GM23338 (cell line): ENCODE results near the gene LAMA4. TPM values are rescaled to one million over a fixed set of nuclear protein-coding genes. Genes with fewer than 3 reads are reported as not detected.

ENCODE experiments used
- ATAC-seq: fragments of 200-7000 bp; cut with Tn5 transposase; 3 replicates; pipeline ENCODE4 v1.9.1; 2020
- DNase-seq: peaks from one replicate; pipeline ENCODE4 v3.0.0-alpha.2; 2015; ENCODE audit warnings: low spot score
- H2AFZ ChIP-seq: fragments of 200-600 bp; sonication (generic); 2 replicates; pipeline ENCODE4 v1.8.0; 2016; ENCODE audit warnings: antibody characterized with exemption, mild to moderate bottlenecking, moderate library complexity
- H3F3A ChIP-seq: fragments of 200-600 bp; sonication (generic); replicated peaks from 2 replicates; pipeline ENCODE4 v1.8.0; 2017; ENCODE audit warnings: antibody characterized with exemption, mixed run types, low read depth
- H3K27ac ChIP-seq: fragments of 200-600 bp; sonication (generic); 2 replicates; pipeline ENCODE4 v1.6.1; 2016; ENCODE audit warnings: low read depth
- H3K27me3 ChIP-seq: fragments of 200-600 bp; sonication (generic); 2 replicates; pipeline ENCODE4 v1.8.0; 2016; ENCODE audit warnings: mild to moderate bottlenecking, mixed run types, moderate library complexity; ENCODE audit not compliant: insufficient read depth
- H3K36me3 ChIP-seq: fragments of 200-600 bp; sonication (generic); 2 replicates; pipeline ENCODE4 v1.8.0; 2016; ENCODE audit warnings: mild to moderate bottlenecking; ENCODE audit not compliant: insufficient read depth
- H3K4me1 ChIP-seq: fragments of 200-600 bp; sonication (generic); 2 replicates; pipeline ENCODE4 v1.8.0; 2016; ENCODE audit warnings: mild to moderate bottlenecking, moderate library complexity; ENCODE audit not compliant: insufficient read depth
- H3K4me2 ChIP-seq: fragments of 200-600 bp; sonication (generic); 2 replicates; pipeline ENCODE4 v1.7.1; 2017; ENCODE audit warnings: mixed run types
- H3K4me3 ChIP-seq: fragments of 200-600 bp; sonication (generic); 2 replicates; pipeline ENCODE4 v1.6.1; 2016; ENCODE audit warnings: mixed run types
- H3K79me2 ChIP-seq: fragments of 200-600 bp; sonication (generic); replicated peaks from 2 replicates; pipeline ENCODE4 v1.8.0; 2017; ENCODE audit warnings: mild to moderate bottlenecking; ENCODE audit not compliant: insufficient read depth
- H3K9me2 ChIP-seq: fragments of 200-600 bp; sonication (generic); 2 replicates; pipeline ENCODE4 v1.8.0; 2017; ENCODE audit not compliant: insufficient read depth
- H4K20me1 ChIP-seq: fragments of 200-600 bp; sonication (generic); replicated peaks from 2 replicates; pipeline ENCODE4 v1.8.0; 2017; ENCODE audit warnings: mild to moderate bottlenecking; ENCODE audit not compliant: insufficient read depth
- H3K27ac Mint-ChIP-seq: 2 replicates; pipeline ENCODE4 v1.8.0; 2020; ENCODE audit warnings: inconsistent platforms, mild to moderate bottlenecking, moderate library complexity, mixed read lengths
- H3K27me3 Mint-ChIP-seq: 3 replicates; pipeline ENCODE4 v1.8.0; 2022; ENCODE audit warnings: low read depth, mild to moderate bottlenecking, moderate library complexity, mixed read lengths, inconsistent platforms; ENCODE audit not compliant: insufficient read depth, poor library complexity
- H3K36me3 Mint-ChIP-seq: 3 replicates; pipeline ENCODE4 v1.8.0; 2021; ENCODE audit warnings: low read depth, mild to moderate bottlenecking, inconsistent platforms, moderate library complexity, mixed read lengths
- H3K4me1 Mint-ChIP-seq: 3 replicates; pipeline ENCODE4 v1.8.0; 2020; ENCODE audit warnings: mild to moderate bottlenecking, inconsistent platforms, mixed read lengths
- H3K4me3 Mint-ChIP-seq: 3 replicates; pipeline ENCODE4 v1.8.0; 2021; ENCODE audit warnings: moderate library complexity, mild to moderate bottlenecking, inconsistent platforms, mixed read lengths
- H3K9me3 Mint-ChIP-seq: 3 replicates; pipeline ENCODE4 v1.8.0; 2020; ENCODE audit warnings: moderate library complexity, mild to moderate bottlenecking, inconsistent platforms, mixed read lengths
- CREB1 ChIP-seq: fragments of 250-450 bp; sonication (Bioruptor Pico); IDR thresholded peaks from 2 replicates; pipeline ENCODE4 v1.5.0; 2020; ENCODE audit warnings: low read depth, mild to moderate bottlenecking, moderate library complexity
- ETS1 ChIP-seq: IDR thresholded peaks from 2 replicates; pipeline ENCODE4 v1.6.1; 2016; ENCODE audit warnings: antibody characterized with exemption
- EZH2 ChIP-seq: fragments of 200-600 bp; sonication (generic); IDR thresholded peaks from one replicate; pipeline ENCODE4 v1.8.0; 2017; ENCODE audit warnings: antibody characterized with exemption, mild to moderate bottlenecking, low read depth; ENCODE audit not compliant: unreplicated experiment
- EZH2phosphoT487 ChIP-seq: fragments of 200-600 bp; sonication (generic); IDR thresholded peaks from one replicate; pipeline ENCODE4 v1.8.1; 2018; ENCODE audit warnings: antibody characterized with exemption; ENCODE audit not compliant: unreplicated experiment
- JUNB ChIP-seq: IDR thresholded peaks from one replicate; pipeline ENCODE4 v1.6.1; 2016; ENCODE audit warnings: antibody characterized with exemption; ENCODE audit not compliant: unreplicated experiment
- NANOG ChIP-seq: IDR thresholded peaks from 2 replicates; pipeline ENCODE4 v1.6.1; 2016; ENCODE audit warnings: antibody characterized with exemption, borderline replicate concordance
- POLR2AphosphoS5 ChIP-seq: IDR thresholded peaks from 2 replicates; pipeline ENCODE4 v1.6.1; 2016; ENCODE audit warnings: antibody characterized with exemption, low read depth
- STAT1 ChIP-seq: IDR thresholded peaks from one replicate; pipeline ENCODE4 v1.6.1; 2016; ENCODE audit warnings: antibody characterized with exemption; ENCODE audit not compliant: unreplicated experiment
- ZNF114 ChIP-seq: fragments of 250-450 bp; sonication (Bioruptor Pico); IDR thresholded peaks from 2 replicates; pipeline ENCODE4 v1.5.0; 2020; ENCODE audit warnings: mild to moderate bottlenecking, moderate library complexity
- ZNF331 ChIP-seq: fragments of 250-450 bp; sonication (Bioruptor Pico); IDR thresholded peaks from 2 replicates; pipeline ENCODE4 v1.5.0; 2020; ENCODE audit warnings: low read depth, mild to moderate bottlenecking, moderate library complexity
- polyA plus RNA-seq: library from polyadenylated mRNA; unstranded; fragments of >200 nt; fragmentation: Nextera tagmentation; extraction: Ambion mirVana; gene quantifications from 2 replicates; pipeline ENCODE4 v1.2.1, GENCODE V29; 2016
- total RNA-seq: library from RNA; depleted of rRNA; stranded (reverse); fragments of >200 nt; shearing (Covaris generic); gene quantifications from 2 replicates; pipeline ENCODE4 v1.2.3, GENCODE V29; 2014
- TF ChIP-seq, protein P1 (sequence below), 2 experiments: fragments of 200-600 bp in 1 of 2; sonication (generic) in 1 of 2; conservative IDR thresholded peaks; 2 replicates each; pipeline versions ENCODE4 v1.5.1 to v1.6.1; 2016 to 2017; ENCODE audit warnings: antibody characterized with exemption in 2 of 2, low read depth in 2 of 2, mild to moderate bottlenecking in 2 of 2, moderate library complexity in 1 of 2
- TF ChIP-seq, protein P2 (sequence below): IDR thresholded peaks from one replicate; pipeline ENCODE4 v1.6.1; 2018; ENCODE audit warnings: antibody characterized with exemption; ENCODE audit not compliant: unreplicated experiment

The LAMA4 gene
- total and polyA plus RNA-seq, 2 experiments from 2014 or later, result 1.7 to 2.8 TPM

GRCh38 chr6:112188906-112189305 lies 65.5 kb downstream of the LAMA4 start:
- Histone ChIP-seq H3K4me3 (no peak overlapping the region), H2AFZ (no peak overlapping the region), H3K27me3 (no peaks in the 10 kb centered on the region), H3K4me1 (no peaks in the 10 kb centered on the region), H4K20me1 (no peaks in the 10 kb centered on the region), H3K9me2 (no peaks in the 10 kb centered on the region), H3F3A (no peaks in the 10 kb centered on the region), H3K36me3 (no peaks in the 10 kb centered on the region), H3K79me2 (no peaks in the 10 kb centered on the region), H3K27ac (no peak overlapping the region), H3K4me2 (no peak overlapping the region)
- no peak overlapping the region for H3K4me3 Mint-ChIP-seq
- no peak for ATAC-seq
- no peaks in the 10 kb centered on the region for H3K27me3 Mint-ChIP-seq
- DNase-seq, result no peak
- H3K27ac Mint-ChIP-seq, result no peak overlapping the region
- TF ChIP-seq EZH2 (no peak), ZNF114 (no peak), ETS1 (no peak), JUNB (no peak), CREB1 (CRISPR knock-in tag) (no peak)
- H3K9me3 Mint-ChIP-seq, result no peaks in the 10 kb centered on the region
- H3K36me3 Mint-ChIP-seq, result no peaks in the 10 kb centered on the region
- H3K4me1 Mint-ChIP-seq, result peaks cover 11% of the 10 kb centered on the region

- Mint-ChIP-seq H3K4me3 (no peak overlapping the region), H3K4me1 (peaks cover 11% of the 10 kb centered on the region), H3K9me3 (no peaks in the 10 kb centered on the region), H3K36me3 (no peaks in the 10 kb centered on the region), H3K27ac (no peak overlapping the region), H3K27me3 (no peaks in the 10 kb centered on the region)
- no peaks in the 10 kb centered on the region for H3K4me1 ChIP-seq
- H3K79me2 ChIP-seq, result no peaks in the 10 kb centered on the region
- no peak overlapping the region for H3K4me3 ChIP-seq
- DNase-seq (no peak), ATAC-seq (no peak)
- no peaks in the 10 kb centered on the region for H3K27me3 ChIP-seq
- no peak overlapping the region; the same call in 1 of the 2 replicates for H2AFZ ChIP-seq
- no peaks in the 10 kb centered on the region for H4K20me1 ChIP-seq
- no peak overlapping the region for H3K27ac ChIP-seq
- H3K9me2 ChIP-seq, result no peaks in the 10 kb centered on the region
- H3K4me2 ChIP-seq, result no peak overlapping the region
- no peaks in the 10 kb centered on the region for H3F3A ChIP-seq
- H3K36me3 ChIP-seq, result no peaks in the 10 kb centered on the region
- TF ChIP-seq ZNF331 (CRISPR knock-in tag), result no peak
- no peak for TF ChIP-seq ZNF114
- TF ChIP-seq, protein P1, sequence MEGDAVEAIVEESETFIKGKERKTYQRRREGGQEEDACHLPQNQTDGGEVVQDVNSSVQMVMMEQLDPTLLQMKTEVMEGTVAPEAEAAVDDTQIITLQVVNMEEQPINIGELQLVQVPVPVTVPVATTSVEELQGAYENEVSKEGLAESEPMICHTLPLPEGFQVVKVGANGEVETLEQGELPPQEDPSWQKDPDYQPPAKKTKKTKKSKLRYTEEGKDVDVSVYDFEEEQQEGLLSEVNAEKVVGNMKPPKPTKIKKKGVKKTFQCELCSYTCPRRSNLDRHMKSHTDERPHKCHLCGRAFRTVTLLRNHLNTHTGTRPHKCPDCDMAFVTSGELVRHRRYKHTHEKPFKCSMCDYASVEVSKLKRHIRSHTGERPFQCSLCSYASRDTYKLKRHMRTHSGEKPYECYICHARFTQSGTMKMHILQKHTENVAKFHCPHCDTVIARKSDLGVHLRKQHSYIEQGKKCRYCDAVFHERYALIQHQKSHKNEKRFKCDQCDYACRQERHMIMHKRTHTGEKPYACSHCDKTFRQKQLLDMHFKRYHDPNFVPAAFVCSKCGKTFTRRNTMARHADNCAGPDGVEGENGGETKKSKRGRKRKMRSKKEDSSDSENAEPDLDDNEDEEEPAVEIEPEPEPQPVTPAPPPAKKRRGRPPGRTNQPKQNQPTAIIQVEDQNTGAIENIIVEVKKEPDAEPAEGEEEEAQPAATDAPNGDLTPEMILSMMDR (conservative IDR thresholded peaks at IDR 0.05; ENCODE audit: low read depth in 2 of 2), result no peak
- no peak for TF ChIP-seq ETS1
- TF ChIP-seq, protein P2, sequence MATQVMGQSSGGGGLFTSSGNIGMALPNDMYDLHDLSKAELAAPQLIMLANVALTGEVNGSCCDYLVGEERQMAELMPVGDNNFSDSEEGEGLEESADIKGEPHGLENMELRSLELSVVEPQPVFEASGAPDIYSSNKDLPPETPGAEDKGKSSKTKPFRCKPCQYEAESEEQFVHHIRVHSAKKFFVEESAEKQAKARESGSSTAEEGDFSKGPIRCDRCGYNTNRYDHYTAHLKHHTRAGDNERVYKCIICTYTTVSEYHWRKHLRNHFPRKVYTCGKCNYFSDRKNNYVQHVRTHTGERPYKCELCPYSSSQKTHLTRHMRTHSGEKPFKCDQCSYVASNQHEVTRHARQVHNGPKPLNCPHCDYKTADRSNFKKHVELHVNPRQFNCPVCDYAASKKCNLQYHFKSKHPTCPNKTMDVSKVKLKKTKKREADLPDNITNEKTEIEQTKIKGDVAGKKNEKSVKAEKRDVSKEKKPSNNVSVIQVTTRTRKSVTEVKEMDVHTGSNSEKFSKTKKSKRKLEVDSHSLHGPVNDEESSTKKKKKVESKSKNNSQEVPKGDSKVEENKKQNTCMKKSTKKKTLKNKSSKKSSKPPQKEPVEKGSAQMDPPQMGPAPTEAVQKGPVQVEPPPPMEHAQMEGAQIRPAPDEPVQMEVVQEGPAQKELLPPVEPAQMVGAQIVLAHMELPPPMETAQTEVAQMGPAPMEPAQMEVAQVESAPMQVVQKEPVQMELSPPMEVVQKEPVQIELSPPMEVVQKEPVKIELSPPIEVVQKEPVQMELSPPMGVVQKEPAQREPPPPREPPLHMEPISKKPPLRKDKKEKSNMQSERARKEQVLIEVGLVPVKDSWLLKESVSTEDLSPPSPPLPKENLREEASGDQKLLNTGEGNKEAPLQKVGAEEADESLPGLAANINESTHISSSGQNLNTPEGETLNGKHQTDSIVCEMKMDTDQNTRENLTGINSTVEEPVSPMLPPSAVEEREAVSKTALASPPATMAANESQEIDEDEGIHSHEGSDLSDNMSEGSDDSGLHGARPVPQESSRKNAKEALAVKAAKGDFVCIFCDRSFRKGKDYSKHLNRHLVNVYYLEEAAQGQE, result no peak
- TF ChIP-seq POLR2AphosphoS5, result no peak
- TF ChIP-seq STAT1, result no peak
- no peak for TF ChIP-seq NANOG
- TF ChIP-seq EZH2phosphoT487, result no peak
- no peak for TF ChIP-seq CREB1 (CRISPR knock-in tag)
Observed at GRCh38 chr6:112187736-112188135, 66.6 kb downstream of the LAMA4 start.
